ENCODE data around the gene AGPS. TPM values are rescaled to one million over a fixed set of nuclear protein-coding genes. Genes with fewer than 3 reads are reported as not detected.

AGPS gene
- total RNA-seq, 4 donors from 2014 or later = 23.1 to 38.8 (median 24.7) TPM

DNA sequence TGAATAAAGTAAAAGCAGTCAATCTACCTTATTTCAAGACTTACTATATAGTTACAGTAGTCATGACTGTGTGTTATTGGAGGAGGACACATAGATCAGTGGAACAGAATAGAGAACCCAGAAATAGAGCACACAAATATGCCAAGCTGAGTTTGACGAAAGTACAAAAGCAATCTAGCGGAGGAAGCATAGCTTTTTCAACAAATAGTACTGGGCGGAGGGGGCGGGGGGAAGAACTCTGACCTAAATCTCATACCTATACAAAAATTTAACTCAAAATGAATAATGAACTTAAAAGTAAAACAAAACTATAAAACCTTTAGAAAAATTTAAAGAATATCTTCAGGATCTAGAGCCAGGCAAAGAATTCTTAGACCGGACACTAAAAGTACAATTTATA, 139.1 kb downstream of the AGPS start:
- H3K27ac ChIP-seq = no peak overlapping the region
- DNase-seq = no peak
- no peaks in the 10 kb centered on the region for H3K27me3 ChIP-seq
- no peak for TF ChIP-seq POLR2A (IDR thresholded peaks at IDR 0.05)
- TF ChIP-seq, protein P1, sequence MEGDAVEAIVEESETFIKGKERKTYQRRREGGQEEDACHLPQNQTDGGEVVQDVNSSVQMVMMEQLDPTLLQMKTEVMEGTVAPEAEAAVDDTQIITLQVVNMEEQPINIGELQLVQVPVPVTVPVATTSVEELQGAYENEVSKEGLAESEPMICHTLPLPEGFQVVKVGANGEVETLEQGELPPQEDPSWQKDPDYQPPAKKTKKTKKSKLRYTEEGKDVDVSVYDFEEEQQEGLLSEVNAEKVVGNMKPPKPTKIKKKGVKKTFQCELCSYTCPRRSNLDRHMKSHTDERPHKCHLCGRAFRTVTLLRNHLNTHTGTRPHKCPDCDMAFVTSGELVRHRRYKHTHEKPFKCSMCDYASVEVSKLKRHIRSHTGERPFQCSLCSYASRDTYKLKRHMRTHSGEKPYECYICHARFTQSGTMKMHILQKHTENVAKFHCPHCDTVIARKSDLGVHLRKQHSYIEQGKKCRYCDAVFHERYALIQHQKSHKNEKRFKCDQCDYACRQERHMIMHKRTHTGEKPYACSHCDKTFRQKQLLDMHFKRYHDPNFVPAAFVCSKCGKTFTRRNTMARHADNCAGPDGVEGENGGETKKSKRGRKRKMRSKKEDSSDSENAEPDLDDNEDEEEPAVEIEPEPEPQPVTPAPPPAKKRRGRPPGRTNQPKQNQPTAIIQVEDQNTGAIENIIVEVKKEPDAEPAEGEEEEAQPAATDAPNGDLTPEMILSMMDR (IDR thresholded peaks at IDR 0.05) = no peak
- intact Hi-C loops (cut with DNase I) = no loop called here
- H3K4me3 ChIP-seq (replicated peaks in 1 of 3) = no peak overlapping the region
- H3K9me3 ChIP-seq = no peaks in the 10 kb centered on the region
- H3K36me3 ChIP-seq = no peaks in the 10 kb centered on the region
- no peaks in the 10 kb centered on the region for H3K4me1 ChIP-seq
- 97 to 99% methylated on average over 5 of the region's 5 CpGs for WGBS, 2 donors

DNA sequence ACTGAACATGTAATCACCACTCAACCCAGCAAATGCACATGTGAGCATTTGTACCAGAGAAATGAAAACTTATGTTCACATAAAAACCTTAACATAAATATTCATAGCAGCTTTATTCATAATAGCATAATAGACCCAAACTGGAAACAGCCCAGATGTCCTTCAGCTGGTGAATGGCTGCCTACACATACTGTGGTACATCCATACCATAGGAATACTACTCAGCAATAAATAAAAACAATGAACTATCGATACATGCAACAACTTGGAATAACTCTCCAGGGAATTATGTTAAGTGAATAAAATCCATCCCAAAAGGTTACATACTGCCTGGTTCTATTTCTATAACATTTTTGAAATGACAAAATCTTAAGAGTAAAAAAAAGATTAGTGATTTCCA, 140.0 kb downstream of the AGPS start:
- 91 to 100% methylated on average over 1 of the region's 1 CpG for WGBS, 2 donors
- Histone ChIP-seq H3K27me3 (no peaks in the 10 kb centered on the region), H3K4me1 (no peaks in the 10 kb centered on the region), H3K4me3 (replicated peaks in 1 of 3) (no peak overlapping the region), H3K27ac (no peak overlapping the region), H3K9me3 (no peaks in the 10 kb centered on the region), H3K36me3 (no peaks in the 10 kb centered on the region)
- intact Hi-C loops (cut with DNase I) = no loop called here
- no peak for TF ChIP-seq POLR2A (IDR thresholded peaks at IDR 0.05)
- TF ChIP-seq, protein P1 (IDR thresholded peaks at IDR 0.05) = no peak
- DNase-seq = no peak

DNA sequence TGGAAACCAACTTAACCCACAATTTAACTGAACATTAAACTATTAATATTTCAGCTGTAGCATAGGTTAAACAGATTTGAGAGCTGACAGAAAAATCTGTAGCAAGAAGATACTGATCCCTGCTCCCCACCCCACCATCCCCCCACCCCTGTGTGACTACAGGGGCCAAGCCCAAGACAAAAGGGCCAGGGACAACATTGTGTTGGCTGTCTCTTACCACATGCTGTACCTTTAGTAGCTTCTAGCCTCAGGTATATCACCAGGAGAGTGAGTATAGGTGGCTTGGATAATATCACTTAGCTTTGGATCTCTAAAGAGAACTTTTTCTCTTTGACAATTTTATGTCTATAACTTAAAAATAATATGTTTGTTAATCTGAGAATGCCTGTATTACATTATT, 140.7 kb downstream of the AGPS start:
- intact Hi-C loops (cut with DNase I) = no loop called here
- Histone ChIP-seq H3K27ac (no peak overlapping the region), H3K4me3 (replicated peaks in 1 of 3) (no peak overlapping the region), H3K9me3 (no peaks in the 10 kb centered on the region), H3K4me1 (no peaks in the 10 kb centered on the region), H3K27me3 (no peaks in the 10 kb centered on the region), H3K36me3 (no peaks in the 10 kb centered on the region)
- TF ChIP-seq, protein P1 (IDR thresholded peaks at IDR 0.05) = no peak
- TF ChIP-seq POLR2A (IDR thresholded peaks at IDR 0.05) = no peak
- no peak for DNase-seq

DNA sequence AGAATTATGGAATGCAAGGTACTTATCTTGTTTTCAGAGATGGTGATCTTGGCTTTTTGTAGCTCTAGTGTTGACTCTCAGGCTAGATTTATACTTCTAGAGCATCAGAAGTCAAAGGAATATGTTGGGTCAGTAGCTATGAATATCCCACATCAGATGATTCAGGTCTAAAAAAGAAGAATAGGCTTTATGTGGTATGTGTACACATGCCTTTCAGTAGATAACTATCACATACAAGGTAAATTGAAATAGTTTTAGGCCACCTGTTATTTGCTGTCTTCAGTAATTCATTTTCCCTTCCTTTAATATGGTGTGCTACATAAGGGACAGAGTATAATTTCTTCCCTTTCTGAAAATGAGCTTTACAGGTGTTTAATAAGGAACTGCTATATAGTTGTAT, 142.4 kb downstream of the AGPS start:
- H3K27ac ChIP-seq = no peak overlapping the region
- TF ChIP-seq, protein P1 (IDR thresholded peaks at IDR 0.05) = no peak
- no peak for TF ChIP-seq POLR2A (IDR thresholded peaks at IDR 0.05)
- intact Hi-C loops (cut with DNase I) = no loop called here
- H3K9me3 ChIP-seq = no peaks in the 10 kb centered on the region
- no peak for DNase-seq
- H3K4me3 ChIP-seq (replicated peaks in 1 of 3) = no peak overlapping the region
- H3K4me1 ChIP-seq = no peaks in the 10 kb centered on the region
- H3K36me3 ChIP-seq = no peaks in the 10 kb centered on the region
- no peaks in the 10 kb centered on the region for H3K27me3 ChIP-seq

DNA sequence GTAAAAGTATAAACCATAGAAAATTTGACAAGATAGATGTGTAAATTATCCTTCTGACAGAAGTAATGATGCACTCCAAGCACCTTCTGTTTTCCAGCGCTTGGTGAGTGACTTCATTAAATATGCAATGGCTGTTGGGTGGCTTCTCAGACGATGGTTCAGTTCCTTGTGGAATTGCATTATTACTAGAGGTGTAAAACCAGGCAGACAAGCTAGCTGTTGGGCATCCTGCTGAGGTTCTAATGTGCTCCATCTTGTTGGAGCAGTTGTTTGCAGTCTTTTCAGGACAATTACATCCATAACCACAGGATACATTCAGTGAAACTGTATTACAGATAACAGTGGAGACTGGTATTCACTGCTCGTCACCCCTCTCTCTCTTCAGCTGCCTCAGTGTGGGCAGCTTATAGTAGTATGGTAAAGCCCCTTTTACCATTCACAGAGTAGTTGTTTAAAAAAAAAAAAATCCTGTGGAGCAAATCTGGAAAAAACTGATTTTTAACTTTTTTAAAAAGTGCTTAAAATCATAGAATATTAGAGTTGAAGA, 143.5 kb downstream of the AGPS start:
- intact Hi-C loops (cut with DNase I) = no loop called here
- Histone ChIP-seq H3K4me1 (no peaks in the 10 kb centered on the region), H3K27ac (no peak overlapping the region), H3K4me3 (replicated peaks in 1 of 3) (no peak overlapping the region), H3K9me3 (no peaks in the 10 kb centered on the region), H3K36me3 (no peaks in the 10 kb centered on the region), H3K27me3 (no peaks in the 10 kb centered on the region)
- WGBS, 2 donors = 85 to 86% methylated on average over 3 of the region's 3 CpGs
- DNase-seq = no peak
- TF ChIP-seq, protein P1 (IDR thresholded peaks at IDR 0.05) = no peak
- TF ChIP-seq POLR2A (IDR thresholded peaks at IDR 0.05) = no peak
